ENCODE data around the gene DCTN5. TPM values are rescaled to one million over a fixed set of nuclear protein-coding genes. Genes with fewer than 3 reads are reported as not detected.

DCTN5 gene
- total and polyA plus RNA-seq, 2 donors (not counting 1 experiment from before 2014, with no cell fraction given): 39.6 to 96.7 TPM

DNA sequence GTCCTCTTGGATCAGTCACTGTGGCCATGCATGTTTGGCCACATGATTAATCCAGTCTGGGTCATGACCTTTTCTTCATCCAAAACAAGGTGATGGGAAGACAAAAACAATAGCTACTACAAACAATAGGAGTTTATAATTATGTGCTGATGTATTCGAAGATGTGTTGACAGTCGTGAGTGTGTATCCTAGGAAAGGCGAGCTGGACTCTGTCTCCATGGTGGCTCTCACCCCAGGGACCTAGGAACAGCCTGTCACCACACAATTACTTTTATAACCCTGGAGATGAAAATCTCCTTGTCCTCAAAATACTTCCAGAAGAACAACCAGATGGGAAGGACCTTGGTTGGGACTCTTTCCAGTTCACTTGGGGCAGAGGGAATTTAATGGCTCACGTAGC, 27.6 kb downstream of the DCTN5 start:
- Histone ChIP-seq H2AFZ (ENCODE audit: low read length) (no peak overlapping the region), H4K20me1 (ENCODE audit: control insufficient read depth, extremely low read depth, insufficient read depth, low read length) (no peaks in the 10 kb centered on the region), H3K27ac (ENCODE audit: insufficient read depth, low read length) (peak overlapping the region; percentile 71), H3K36me3 (ENCODE audit: control insufficient read depth, insufficient read depth, low read length) (peaks cover 10% of the 10 kb centered on the region), H3K4me3 (replicated peaks in 1 of 4; ENCODE audit: control extremely low read depth in 1 of 4, insufficient read depth in 1 of 4, low read depth in 3 of 4, low read length in 4 of 4) (no peak overlapping the region), H3K79me2 (ENCODE audit: control insufficient read depth, insufficient read depth, low read length) (no peaks in the 10 kb centered on the region), H3K9me3 (ENCODE audit: control insufficient read depth, insufficient read depth, low read depth, low read length) (no peaks in the 10 kb centered on the region), H3K4me1 (ENCODE audit: control insufficient read depth, extremely low read depth, insufficient read depth, low read length) (peaks cover 17% of the 10 kb centered on the region), H3K4me2 (ENCODE audit: extremely low read depth, insufficient read depth, low read length) (no peak overlapping the region), H3K9ac (ENCODE audit: insufficient read depth, low read length) (no peak overlapping the region), H3K27me3 (ENCODE audit: control insufficient read depth, insufficient read depth, low read length) (no peaks in the 10 kb centered on the region)
- TF ChIP-seq, protein P1, sequence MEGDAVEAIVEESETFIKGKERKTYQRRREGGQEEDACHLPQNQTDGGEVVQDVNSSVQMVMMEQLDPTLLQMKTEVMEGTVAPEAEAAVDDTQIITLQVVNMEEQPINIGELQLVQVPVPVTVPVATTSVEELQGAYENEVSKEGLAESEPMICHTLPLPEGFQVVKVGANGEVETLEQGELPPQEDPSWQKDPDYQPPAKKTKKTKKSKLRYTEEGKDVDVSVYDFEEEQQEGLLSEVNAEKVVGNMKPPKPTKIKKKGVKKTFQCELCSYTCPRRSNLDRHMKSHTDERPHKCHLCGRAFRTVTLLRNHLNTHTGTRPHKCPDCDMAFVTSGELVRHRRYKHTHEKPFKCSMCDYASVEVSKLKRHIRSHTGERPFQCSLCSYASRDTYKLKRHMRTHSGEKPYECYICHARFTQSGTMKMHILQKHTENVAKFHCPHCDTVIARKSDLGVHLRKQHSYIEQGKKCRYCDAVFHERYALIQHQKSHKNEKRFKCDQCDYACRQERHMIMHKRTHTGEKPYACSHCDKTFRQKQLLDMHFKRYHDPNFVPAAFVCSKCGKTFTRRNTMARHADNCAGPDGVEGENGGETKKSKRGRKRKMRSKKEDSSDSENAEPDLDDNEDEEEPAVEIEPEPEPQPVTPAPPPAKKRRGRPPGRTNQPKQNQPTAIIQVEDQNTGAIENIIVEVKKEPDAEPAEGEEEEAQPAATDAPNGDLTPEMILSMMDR (conservative IDR thresholded peaks at IDR 0.05 in 1 of 2, IDR thresholded peaks at IDR 0.05 in 1 of 2; ENCODE audit: low read depth in 1 of 2, low read length in 2 of 2): no peak
- TF ChIP-seq EZH2 (IDR thresholded peaks at IDR 0.05; ENCODE audit: low read length, missing control alignments): no peak
- no peak for DNase-seq (ENCODE audit: low read depth in 2 of 2)

DNA sequence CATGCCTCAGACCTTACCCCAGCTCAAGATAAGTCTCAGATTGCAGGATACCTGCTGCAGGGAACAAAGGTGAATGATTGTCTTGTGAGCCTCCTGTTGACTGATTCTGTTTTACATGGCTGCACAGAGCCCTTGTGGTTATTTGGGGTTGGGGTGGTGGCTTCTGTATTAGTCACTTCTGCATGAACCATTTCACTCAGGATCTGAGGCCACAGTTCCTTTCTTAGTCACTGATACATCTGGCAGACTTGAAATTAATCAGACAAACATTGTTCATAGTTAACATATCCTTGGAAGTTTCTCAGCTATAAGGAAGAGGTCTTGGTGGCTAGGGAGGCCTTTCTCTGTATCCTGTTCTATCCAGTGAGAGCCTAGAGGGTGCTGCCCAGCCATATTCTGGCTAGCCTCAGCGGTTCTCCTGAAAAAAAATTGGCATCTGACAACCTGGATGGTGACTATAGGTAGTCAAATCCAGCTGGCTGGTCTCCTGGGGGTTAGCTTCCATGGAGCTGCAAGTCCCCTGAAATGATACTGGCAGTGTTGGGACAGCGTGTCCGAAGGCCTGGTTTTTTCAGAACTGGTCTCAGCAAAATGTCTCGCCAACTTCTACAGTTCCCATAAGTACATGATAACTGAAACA, 29.0 kb downstream of the DCTN5 start:
- Histone ChIP-seq H3K9ac (ENCODE audit: insufficient read depth, low read length) (no peak overlapping the region), H3K4me3 (replicated peaks in 1 of 4; ENCODE audit: control extremely low read depth in 1 of 4, insufficient read depth in 1 of 4, low read depth in 3 of 4, low read length in 4 of 4) (no peak overlapping the region), H3K27ac (ENCODE audit: insufficient read depth, low read length) (peak overlapping the region; percentile 50), H3K4me1 (ENCODE audit: control insufficient read depth, extremely low read depth, insufficient read depth, low read length) (peaks cover 17% of the 10 kb centered on the region), H3K9me3 (ENCODE audit: control insufficient read depth, insufficient read depth, low read depth, low read length) (no peaks in the 10 kb centered on the region), H3K4me2 (ENCODE audit: extremely low read depth, insufficient read depth, low read length) (peak overlapping the region; percentile 65), H3K36me3 (ENCODE audit: control insufficient read depth, insufficient read depth, low read length) (peaks cover 7% of the 10 kb centered on the region), H3K27me3 (ENCODE audit: control insufficient read depth, insufficient read depth, low read length) (no peaks in the 10 kb centered on the region), H2AFZ (ENCODE audit: low read length) (no peak overlapping the region), H4K20me1 (ENCODE audit: control insufficient read depth, extremely low read depth, insufficient read depth, low read length) (no peaks in the 10 kb centered on the region), H3K79me2 (ENCODE audit: control insufficient read depth, insufficient read depth, low read length) (no peaks in the 10 kb centered on the region)
- no peak for TF ChIP-seq EZH2 (IDR thresholded peaks at IDR 0.05; ENCODE audit: low read length, missing control alignments)
- TF ChIP-seq, protein P1 (conservative IDR thresholded peaks at IDR 0.05 in 1 of 2, IDR thresholded peaks at IDR 0.05 in 1 of 2; ENCODE audit: low read depth in 1 of 2, low read length in 2 of 2): no peak
- peak; percentile 91 to 93 for DNase-seq (ENCODE audit: low read depth in 2 of 2)

DNA sequence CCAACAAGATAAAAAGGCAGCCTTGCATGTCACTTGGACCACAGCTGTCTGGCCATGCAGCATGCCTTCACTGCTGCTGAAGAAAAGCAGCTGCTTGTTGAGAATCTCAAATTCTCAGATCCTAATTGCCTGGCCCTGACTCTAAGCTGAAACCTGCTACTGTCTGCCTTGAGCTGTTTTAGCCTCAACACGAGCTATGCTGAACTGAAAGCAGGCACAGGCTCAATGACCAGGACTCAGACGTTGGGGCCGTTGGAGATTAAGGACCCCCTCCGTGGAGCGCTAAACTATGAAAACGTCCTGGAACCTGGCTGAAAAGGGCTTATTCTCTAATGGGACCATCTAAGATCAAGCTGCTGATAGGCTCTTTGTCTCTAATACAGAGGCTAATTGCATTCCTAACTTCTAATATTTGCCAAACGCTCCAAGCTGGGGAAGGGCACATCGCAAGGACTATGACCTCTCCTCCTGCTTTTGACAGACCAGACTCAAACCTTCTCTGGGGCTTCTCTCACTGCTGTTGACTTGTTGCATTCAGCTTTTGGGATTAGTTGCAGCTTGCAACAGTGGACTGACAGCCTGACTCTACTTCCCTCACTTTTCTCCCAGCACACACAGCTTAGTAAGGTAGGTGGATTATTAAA, 32.8 kb downstream of the DCTN5 start:
- peaks cover 18% of the 10 kb centered on the region for H3K4me1 ChIP-seq (ENCODE audit: control insufficient read depth, extremely low read depth, insufficient read depth, low read length)
- H3K27ac ChIP-seq (ENCODE audit: insufficient read depth, low read length): no peak overlapping the region
- peak in 1 of 2 donors; percentile 38 for DNase-seq (ENCODE audit: low read depth in 2 of 2)
- H3K27me3 ChIP-seq (ENCODE audit: control insufficient read depth, insufficient read depth, low read length): no peaks in the 10 kb centered on the region
- H2AFZ ChIP-seq (ENCODE audit: low read length): no peak overlapping the region
- H3K36me3 ChIP-seq (ENCODE audit: control insufficient read depth, insufficient read depth, low read length): peaks cover 2% of the 10 kb centered on the region
- peaks cover 4% of the 10 kb centered on the region for H3K79me2 ChIP-seq (ENCODE audit: control insufficient read depth, insufficient read depth, low read length)
- no peaks in the 10 kb centered on the region for H4K20me1 ChIP-seq (ENCODE audit: control insufficient read depth, extremely low read depth, insufficient read depth, low read length)
- H3K4me2 ChIP-seq (ENCODE audit: extremely low read depth, insufficient read depth, low read length): no peak overlapping the region
- no peak overlapping the region for H3K9ac ChIP-seq (ENCODE audit: insufficient read depth, low read length)
- H3K4me3 ChIP-seq (replicated peaks in 1 of 4; ENCODE audit: control extremely low read depth in 1 of 4, insufficient read depth in 1 of 4, low read depth in 3 of 4, low read length in 4 of 4): no peak overlapping the region
- TF ChIP-seq, protein P1 (conservative IDR thresholded peaks at IDR 0.05 in 1 of 2, IDR thresholded peaks at IDR 0.05 in 1 of 2; ENCODE audit: low read depth in 1 of 2, low read length in 2 of 2): no peak
- TF ChIP-seq EZH2 (IDR thresholded peaks at IDR 0.05; ENCODE audit: low read length, missing control alignments): no peak
- no peaks in the 10 kb centered on the region for H3K9me3 ChIP-seq (ENCODE audit: control insufficient read depth, insufficient read depth, low read depth, low read length)
